Non-pigmented ciliary epithelial cell (primary cell): Measurements from ENCODE around the gene ACSF2.
"Not testable (repeated sequence)": the region's sequence is repeated elsewhere in the genome, so short reads cannot be mapped to it uniquely, and the experiment has no call there.

Experiments
- DNase-seq: peaks from one replicate; pipeline ENCODE4 v3.0.0-alpha.2; 2010; ENCODE audit warnings: low read depth

Gene ACSF2

GRCh38 chr17:50425682-50426471, at the start of gene ACSF2:
Gene ACSF2, plus strand, starts transcription at chr17:50426218. Its CDS starts 44 bp downstream, at chr17:50426262.
- no peak for DNase-seq

GRCh38 chr17:50379351-50380132, 46.5 kb upstream of the ACSF2 start:
- no peak for DNase-seq

GRCh38 chr17:50380369-50381259, 45.4 kb upstream of the ACSF2 start:
- DNase-seq: no peak

GRCh38 chr17:50381260-50381815, 44.7 kb upstream of the ACSF2 start:
- no peak for DNase-seq

- DNase-seq: no peak
Observed at GRCh38 chr17:50381920-50382319, 44.1 kb upstream of the ACSF2 start.

- DNase-seq: no peak
Observed at GRCh38 chr17:50382931-50383330, 43.1 kb upstream of the ACSF2 start.

GRCh38 chr17:50386510-50386909, 39.5 kb upstream of the ACSF2 start:
- no peak for DNase-seq

GRCh38 chr17:50388728-50389127, 37.3 kb upstream of the ACSF2 start:
- no peak for DNase-seq

- DNase-seq: no peak
Observed at GRCh38 chr17:50389534-50389933, 36.5 kb upstream of the ACSF2 start.

- no peak for DNase-seq
Observed at GRCh38 chr17:50392621-50393020, 33.4 kb upstream of the ACSF2 start.

GRCh38 chr17:50393700-50394099, 32.3 kb upstream of the ACSF2 start:
- no peak for DNase-seq

GRCh38 chr17:50394711-50395110, 31.3 kb upstream of the ACSF2 start:
- DNase-seq: no peak

GRCh38 chr17:50396261-50397110, 29.5 kb upstream of the ACSF2 start:
- DNase-seq: no peak

- peak; percentile 35 for DNase-seq
Observed at GRCh38 chr17:50397111-50397918, 28.7 kb upstream of the ACSF2 start, which contains the start of gene LRRC59. Gene LRRC59, minus strand, starts transcription at chr17:50397523. Its CDS starts 206 bp downstream, at chr17:50397317.

- no peak for DNase-seq
Observed at GRCh38 chr17:50397919-50398285, 28.1 kb upstream of the ACSF2 start.

GRCh38 chr17:50398672-50399071, 27.3 kb upstream of the ACSF2 start:
- not testable (repeated sequence) for DNase-seq

- DNase-seq: not testable (repeated sequence)
Observed at GRCh38 chr17:50399591-50399990, 26.4 kb upstream of the ACSF2 start.

- DNase-seq: not testable (repeated sequence)
Observed at GRCh38 chr17:50405351-50405750, 20.7 kb upstream of the ACSF2 start.

GRCh38 chr17:50406578-50406977, 19.4 kb upstream of the ACSF2 start:
- DNase-seq: no peak

- DNase-seq: no peak
Observed at GRCh38 chr17:50407921-50408320, 18.1 kb upstream of the ACSF2 start.
